LNCaP clone FGC (cell line): Measurements from ENCODE around the gene THRB.
A peak's percentile ranks its signal among the peaks of the same experiment; 100 is the strongest.

ENCODE experiments used
- DNase-seq: peaks from one replicate; pipeline ENCODE4 v3.0.0-alpha.2; 2011; ENCODE audit warnings: low read depth
- H3K4me3 ChIP-seq: 2 replicates; pipeline ENCODE4 v1.5.1; 2011; ENCODE audit warnings: mild to moderate bottlenecking, low read depth, low read length, control low read depth
- TF ChIP-seq, protein P1 (sequence below): IDR thresholded peaks from 2 replicates; pipeline ENCODE4 v1.5.1; 2012; ENCODE audit warnings: mild to moderate bottlenecking; ENCODE audit not compliant: control insufficient read depth, insufficient read depth; ENCODE audit errors: extremely low read depth

THRB gene

DNA sequence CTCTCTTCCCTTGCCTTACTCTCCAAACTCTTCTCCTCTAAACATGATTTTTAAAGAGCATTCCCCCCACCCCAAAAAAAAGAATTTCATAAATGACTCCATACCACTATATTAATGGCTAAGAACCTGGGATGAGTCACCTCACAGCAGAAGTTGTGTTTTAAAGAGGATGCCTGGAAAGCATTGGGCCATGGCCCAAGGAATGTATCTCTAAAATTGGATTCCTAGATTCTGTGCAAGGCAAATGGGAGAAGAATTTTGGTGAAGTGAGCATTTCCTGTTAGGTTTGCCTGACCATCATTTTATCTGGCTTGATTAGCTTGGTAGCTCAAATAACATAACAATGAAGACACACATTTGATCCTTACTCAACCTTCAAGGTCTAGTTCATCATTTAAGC, 298.1 kb downstream of the THRB start:
- H3K4me3 ChIP-seq = no peak overlapping the region
- no peak for DNase-seq
- TF ChIP-seq, protein P1, sequence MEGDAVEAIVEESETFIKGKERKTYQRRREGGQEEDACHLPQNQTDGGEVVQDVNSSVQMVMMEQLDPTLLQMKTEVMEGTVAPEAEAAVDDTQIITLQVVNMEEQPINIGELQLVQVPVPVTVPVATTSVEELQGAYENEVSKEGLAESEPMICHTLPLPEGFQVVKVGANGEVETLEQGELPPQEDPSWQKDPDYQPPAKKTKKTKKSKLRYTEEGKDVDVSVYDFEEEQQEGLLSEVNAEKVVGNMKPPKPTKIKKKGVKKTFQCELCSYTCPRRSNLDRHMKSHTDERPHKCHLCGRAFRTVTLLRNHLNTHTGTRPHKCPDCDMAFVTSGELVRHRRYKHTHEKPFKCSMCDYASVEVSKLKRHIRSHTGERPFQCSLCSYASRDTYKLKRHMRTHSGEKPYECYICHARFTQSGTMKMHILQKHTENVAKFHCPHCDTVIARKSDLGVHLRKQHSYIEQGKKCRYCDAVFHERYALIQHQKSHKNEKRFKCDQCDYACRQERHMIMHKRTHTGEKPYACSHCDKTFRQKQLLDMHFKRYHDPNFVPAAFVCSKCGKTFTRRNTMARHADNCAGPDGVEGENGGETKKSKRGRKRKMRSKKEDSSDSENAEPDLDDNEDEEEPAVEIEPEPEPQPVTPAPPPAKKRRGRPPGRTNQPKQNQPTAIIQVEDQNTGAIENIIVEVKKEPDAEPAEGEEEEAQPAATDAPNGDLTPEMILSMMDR = no peak

DNA sequence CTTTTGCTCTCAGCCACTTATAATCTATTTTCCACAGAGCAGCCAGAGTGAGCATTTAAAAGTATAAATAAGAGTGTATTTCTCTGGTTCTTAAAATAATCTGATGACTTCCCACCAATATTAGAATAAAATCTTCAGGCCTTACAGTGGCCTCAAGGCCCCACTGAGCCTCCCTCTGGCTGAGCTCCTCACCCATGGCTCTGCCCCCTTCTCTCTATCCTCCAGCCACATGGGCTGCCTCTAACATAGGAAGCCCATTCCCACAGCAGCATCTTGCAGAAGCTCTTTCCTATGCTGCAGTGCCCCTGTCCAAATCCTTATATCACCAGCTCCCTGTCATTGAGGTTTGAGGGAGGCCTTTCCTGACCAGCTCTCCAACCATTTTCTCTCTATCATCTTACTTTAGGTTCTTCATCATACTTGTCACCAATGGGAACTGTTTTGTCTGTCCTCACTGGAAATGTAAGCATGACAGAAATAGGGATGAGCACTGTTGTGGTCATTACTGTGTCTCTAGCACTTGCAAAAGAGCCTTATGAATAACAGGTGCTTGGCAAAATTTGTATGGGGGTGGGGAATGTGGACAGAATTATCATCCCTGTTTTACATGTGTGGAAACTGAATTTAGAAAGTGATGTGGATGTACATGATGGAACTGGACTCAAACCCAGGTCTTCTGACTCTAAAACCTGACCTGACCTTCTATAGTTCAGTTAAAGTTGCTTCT, 299.0 kb downstream of the THRB start:
- TF ChIP-seq, protein P1 = no peak
- no peak overlapping the region for H3K4me3 ChIP-seq
- DNase-seq = no peak

DNA sequence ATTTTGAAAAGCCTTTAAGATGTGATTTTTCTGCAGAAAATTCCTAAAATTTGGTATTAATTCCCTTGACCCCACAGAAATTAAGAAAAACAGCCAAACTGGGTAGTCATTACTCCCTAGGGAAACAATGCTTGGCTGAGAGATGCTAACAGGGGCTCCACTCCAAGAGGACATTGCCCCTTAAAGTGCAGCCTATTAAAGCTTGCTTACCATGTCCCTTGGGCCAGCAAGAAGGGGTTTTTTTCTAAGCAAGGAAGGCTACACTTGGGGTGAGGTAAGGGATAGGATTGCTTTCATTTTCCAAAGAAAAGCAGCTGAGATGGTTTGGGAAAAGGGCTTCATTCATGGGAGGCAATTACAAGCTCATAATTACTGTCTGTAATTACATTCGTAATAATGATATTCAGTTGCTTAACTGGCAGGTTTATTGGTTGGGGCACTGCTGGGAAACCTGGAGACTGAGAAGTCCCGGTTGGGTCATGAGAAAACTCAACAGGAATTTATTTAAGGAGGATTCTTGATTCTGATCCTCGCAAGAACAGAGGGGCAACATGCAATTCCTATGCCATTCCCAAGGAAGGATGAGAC, 302.1 kb downstream of the THRB start:
- TF ChIP-seq, protein P1 = no peak
- DNase-seq = no peak

DNA sequence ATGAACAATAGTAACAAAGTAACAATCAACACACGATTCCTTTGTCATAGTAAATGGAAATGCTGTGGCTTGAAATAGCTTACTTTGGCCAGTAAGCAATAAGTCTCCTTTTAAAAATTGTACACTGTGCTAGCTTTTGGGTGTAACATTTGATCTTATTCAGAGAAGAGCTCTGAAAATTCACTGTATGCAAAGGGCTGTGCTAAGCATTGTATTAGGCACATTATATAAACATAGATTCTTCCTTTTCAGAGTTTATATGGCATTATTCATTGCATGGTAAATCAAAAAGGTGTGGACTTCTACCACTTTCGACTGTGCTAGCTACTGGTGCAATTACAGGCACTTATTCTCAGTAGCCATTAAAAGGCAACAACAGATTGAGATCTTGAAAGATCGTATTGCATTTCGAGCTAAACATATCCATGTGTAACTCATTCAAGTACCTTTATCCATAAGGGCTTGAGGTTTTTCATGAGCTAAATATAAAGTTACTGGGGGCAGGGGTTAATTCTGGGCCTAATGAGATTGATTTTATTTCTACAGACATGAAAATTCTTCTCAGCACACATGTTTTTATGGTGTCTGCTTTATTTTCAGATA, 302.7 kb downstream of the THRB start:
- no peak for DNase-seq
- no peak overlapping the region for H3K4me3 ChIP-seq
- TF ChIP-seq, protein P1 = no peak

More for the DNA sequence above, 302.1 kb downstream of the THRB start:
- H3K4me3 ChIP-seq = no peak overlapping the region

DNA sequence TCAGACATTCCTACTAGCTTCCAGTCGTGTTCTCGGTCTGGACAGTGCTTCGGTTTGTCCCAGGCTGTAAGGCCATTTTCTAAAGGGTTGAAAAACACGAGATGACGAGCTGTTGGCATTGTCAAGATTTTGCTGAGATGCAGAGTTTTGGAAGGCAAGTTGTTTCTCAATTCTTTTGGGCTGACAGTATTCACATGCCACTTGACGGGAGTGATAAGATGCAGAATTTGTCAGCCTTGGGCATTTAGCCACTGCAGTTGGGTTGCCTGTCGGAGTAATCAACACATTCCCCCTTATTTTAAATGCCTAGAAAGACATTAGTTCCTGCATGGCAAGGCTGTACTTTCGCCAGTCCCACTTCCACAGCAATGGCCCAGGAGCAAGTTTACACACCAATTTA, 304.4 kb downstream of the THRB start:
- DNase-seq = no peak
- TF ChIP-seq, protein P1 = no peak
- no peak overlapping the region for H3K4me3 ChIP-seq

DNA sequence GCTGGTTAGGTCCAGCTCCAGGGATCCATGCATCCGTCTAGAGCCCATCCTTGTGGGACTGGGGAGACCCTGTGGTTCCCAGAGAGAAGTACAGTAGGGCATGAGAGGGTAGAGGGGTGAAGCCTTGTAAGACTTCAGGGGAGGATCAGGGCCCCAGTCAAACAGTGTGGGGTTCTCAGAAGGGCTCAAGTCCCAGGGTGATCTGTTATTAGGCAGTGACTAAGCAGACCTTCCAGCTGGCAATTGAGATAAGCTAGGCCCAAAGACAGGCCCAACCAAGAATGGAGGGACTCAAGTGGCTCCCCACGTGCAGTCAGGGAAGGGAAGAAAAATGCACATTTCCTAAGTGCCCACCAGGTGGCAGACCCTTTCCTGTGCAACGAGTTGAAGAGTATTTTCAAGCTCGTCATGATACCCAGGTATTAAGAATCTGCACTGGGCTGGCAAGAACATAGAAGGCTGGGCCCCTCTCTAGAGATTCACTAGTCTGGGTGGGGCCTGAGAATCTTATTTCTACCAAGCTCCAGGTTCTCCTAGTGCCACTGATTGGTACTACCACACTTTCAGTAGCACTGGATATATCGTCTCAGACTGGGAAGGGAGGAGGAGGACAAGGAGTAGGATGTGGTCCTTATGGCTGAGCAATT, 308.8 kb downstream of the THRB start:
- H3K4me3 ChIP-seq = no peak overlapping the region

More for the DNA sequence above, 308.8 kb downstream of the THRB start:
- TF ChIP-seq, protein P1 = peak; percentile 71
- DNase-seq = no peak
